GM12892 (cell line): ENCODE results near the gene KRT15.
A peak's percentile ranks its signal among the peaks of the same experiment; 100 is the strongest.

Source experiments
- DNase-seq: peaks from one replicate; pipeline ENCODE4 v3.0.0; 2011; ENCODE audit not compliant: insufficient read length
- FAIRE-seq: peaks from 2 replicates; lab custom pipeline; 2011; peaks lifted over from hg19 to GRCh38; lab: Jason Lieb, UNC
- POLR2A ChIP-seq: IDR thresholded peaks from 2 replicates; pipeline ENCODE4 v1.6.1; 2011; ENCODE audit warnings: low read depth, low read length, control low read depth
- POLR2AphosphoS5 ChIP-seq: IDR thresholded peaks from 2 replicates; pipeline ENCODE4 v1.6.1; 2011; ENCODE audit warnings: low read depth, low read length, control low read depth
- TAF1 ChIP-seq: IDR thresholded peaks from 2 replicates; pipeline ENCODE4 v1.6.1; 2011; ENCODE audit warnings: low read depth, mild to moderate bottlenecking, control low read depth, low read length, borderline replicate concordance

The KRT15 gene

DNA sequence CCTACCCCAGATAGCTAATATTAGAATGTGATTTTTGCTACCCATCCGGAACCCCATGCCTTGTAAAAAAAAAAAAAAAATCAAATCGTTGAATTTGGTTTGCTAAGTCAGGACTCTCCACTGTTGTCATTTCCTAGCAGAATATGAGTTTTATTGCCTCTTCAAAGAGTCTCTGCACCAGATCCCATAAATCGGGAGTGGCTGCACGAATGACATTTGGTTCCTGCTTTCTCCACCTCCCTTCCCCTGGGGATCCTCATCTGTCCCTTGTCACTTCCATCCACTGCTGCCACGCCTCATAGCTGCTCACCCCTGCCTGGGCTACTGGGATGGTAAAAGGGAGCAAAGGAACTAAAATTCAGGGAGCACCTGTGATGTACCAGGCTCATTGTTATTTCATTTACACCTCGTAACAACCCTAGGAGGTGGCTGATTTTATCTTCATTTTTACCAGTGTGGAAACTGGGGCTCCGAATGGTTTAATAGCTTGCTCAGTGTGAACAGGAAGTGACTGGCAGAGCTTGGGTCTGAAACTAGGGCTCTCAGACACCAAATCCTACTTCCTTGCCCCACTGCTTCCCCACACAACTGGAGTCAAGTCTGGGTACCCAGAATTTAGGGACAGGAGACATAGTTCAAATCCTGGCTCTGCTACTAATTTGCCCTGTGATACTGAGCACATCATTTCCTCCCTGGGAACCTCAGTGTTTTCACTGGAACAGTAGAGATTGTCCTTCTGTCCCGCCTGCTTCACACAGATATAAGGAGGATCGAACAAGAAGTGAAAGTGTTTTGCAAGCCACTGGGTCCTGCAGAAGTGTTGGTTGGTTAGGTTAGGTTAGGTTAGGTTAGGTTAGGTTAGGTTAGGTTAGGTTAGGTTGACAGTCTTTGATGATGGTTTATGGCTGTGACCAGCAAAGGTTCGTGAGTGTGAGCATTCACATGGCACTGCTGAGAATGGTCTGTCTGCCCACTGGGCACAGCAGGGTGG, 28.4 kb downstream of the KRT15 start:
- FAIRE-seq (no peak), DNase-seq (no peak)
- TF ChIP-seq POLR2A: no peak
- no peak for TF ChIP-seq POLR2AphosphoS5
- TF ChIP-seq TAF1: no peak

DNA sequence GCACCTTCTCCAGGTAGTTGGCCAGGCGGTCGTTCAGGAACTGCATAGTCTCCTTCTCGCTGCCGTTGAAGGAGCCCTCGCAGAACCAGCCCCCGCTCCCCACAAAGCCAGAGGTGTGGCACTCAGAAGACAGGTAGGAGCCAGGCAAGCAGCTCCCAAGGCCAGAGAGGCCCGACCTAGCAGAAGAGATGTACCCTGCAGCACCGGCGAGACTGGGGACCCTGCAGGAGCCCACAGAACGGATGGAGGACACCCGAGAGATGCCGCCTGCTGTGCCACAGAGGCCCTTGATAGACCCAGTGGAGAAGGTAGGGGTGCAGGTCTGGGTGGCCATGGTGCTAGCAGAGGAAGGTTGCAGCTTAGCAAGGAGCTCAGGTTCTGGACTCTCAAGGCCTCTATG, 29.2 kb downstream of the KRT15 start, which contains the start of gene KRT36:
Gene KRT36 (minus strand): TSS at position 380 of the 400 bp plus-strand sequence. CDS start 46 bp downstream, at position 334.
- FAIRE-seq (no peak), DNase-seq (no peak)
- TF ChIP-seq POLR2AphosphoS5 (no peak), TAF1 (no peak), POLR2A (no peak)

DNA sequence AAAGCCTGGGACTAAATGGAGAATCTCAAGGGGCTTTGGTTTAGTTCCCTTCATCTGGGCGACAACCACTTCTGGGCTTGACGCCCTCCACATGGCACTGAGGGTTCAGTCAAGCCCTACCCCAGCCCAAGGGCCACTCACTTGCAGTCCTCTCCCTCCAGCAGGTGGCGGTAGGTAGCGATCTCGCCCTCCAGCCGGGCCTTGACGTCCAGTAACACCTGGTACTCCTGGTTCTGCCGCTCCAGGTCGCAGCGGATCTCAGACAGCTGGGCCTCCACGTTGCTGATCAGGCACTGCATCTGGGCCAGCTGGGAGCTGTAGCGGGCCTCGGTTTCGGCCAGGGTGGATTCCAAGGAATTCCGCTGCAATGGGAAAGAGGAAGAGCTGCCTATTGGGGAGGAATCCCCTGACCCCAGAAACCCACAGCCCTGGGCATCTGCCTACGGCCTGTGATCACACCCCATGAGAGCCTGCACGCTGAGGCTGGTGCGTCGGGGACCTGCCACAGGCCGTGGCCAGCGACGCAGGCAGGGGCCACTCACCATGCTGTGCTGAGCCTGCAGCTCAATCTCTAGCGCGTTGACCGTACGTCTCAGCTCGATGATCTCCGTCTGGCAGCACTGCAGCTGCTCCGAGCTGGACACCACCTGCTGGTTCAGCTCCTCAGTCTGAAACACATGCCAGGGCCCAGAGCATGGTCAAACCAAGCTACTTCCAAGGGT, 31.7 kb downstream of the KRT15 start:
- FAIRE-seq (no peak), DNase-seq (peak; percentile 40)
- TF ChIP-seq POLR2AphosphoS5 (no peak), POLR2A (no peak), TAF1 (no peak)

DNA sequence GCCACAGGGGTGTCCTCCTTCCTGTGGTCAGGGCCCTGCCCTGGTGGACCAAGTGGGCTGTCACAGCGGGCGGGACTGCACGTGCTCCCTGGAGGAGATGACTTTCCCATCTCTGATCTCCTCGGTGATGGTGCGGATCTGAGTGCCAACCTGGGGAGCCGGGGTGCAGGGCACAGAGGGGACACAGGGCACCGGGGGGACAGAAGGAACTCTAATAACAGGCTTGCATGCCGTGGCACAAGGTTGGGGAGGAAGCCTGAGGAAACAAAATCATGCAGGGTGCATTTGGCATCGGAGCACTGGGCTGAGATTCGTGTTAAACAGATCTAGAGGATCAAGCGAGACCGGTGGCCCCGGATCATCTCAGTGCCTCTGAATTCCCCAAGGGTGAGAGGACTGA, 32.4 kb downstream of the KRT15 start:
- FAIRE-seq (no peak), DNase-seq (no peak)
- TF ChIP-seq POLR2AphosphoS5: no peak
- TF ChIP-seq TAF1: no peak
- TF ChIP-seq POLR2A: no peak

DNA sequence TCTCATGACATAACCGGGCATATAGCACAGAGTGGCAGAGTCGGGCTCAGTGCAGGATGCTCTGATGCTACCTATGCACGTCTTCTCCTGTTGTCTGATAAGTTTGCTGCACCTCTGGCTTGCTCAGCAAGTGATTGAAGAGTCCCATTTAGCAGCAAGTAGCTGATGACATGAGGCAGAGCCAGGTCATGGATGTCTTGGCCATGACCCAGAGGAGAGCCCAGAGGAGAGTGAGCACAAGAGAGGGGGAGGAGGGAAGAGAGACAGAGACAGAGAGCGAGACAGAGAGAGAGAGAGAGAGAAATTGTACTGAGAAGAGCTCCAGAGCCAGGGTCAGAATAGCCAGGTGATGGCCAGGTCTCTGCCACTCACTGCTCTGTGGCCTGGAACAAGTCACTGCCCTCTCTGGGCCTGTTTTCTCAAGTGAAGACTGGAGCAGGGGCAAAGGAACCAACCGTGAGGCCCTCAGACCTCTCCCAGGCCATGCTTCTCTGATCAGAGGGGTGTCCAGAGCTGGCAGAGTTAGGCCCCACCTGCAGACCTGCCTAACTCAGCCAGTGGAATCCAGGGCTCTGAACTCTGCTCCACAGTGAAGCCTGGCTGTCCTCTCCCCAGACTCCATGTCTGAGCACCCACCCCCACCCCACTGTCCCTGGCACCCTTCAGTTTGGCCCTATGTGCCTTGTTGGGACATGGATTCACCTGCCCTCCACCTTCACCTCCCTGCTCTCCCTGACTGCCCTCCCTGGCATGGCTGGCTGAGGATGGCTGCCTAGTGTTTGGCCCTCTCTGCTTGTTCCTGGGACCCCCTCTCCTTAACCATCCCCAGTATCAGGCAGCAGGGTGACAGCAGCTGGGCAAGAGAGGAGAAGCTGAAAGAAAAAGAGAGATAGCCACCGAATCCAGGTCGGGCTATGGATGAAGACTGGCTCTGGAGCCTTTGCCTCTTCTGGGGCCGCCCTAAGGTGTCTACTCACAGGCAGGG, 33.5 kb downstream of the KRT15 start:
- DNase-seq (no peak), FAIRE-seq (no peak)
- TF ChIP-seq POLR2AphosphoS5: no peak
- TF ChIP-seq TAF1: no peak
- no peak for TF ChIP-seq POLR2A

DNA sequence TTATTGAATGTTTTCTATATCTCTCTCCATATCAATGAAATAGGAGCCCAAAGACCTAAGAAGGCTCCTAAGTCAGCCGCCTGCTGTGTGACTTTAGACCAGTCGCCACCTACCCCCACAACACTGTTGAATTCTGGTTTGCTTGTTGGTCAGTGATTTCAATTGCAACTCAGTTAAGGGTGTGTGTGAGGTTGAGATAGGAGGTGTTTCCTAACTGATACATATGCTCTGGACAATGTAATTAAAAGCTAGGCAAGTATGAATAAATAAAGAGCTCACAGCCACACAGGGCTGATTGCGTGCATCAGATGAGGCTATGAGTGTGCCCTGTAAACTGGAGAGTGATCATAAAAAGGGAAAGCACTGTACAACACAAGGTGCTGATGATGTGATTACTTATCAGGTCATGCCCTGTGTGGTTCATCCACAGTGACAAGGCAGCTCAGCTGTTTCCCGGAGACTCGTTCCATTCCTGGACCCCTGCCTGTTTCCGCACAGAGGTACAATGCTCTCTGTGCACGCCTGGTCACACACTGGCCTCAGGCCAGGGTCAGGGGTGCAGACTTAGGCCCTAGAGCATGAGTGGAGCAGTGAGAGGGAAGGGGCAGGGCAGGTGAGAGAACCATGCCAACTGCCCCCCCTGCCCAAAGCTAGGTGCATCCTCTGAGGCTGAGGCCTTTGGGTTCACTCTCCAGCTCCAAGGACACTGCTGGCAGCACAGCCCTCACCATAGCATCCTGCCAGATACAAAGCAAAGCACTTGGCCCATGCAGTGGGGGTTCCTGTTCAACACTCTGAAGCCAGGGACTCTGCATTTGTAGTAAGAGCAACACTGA, 34.5 kb downstream of the KRT15 start:
- TF ChIP-seq POLR2AphosphoS5: no peak
- TF ChIP-seq TAF1: no peak
- TF ChIP-seq POLR2A: no peak
- no peak for DNase-seq
- no peak for FAIRE-seq

DNA sequence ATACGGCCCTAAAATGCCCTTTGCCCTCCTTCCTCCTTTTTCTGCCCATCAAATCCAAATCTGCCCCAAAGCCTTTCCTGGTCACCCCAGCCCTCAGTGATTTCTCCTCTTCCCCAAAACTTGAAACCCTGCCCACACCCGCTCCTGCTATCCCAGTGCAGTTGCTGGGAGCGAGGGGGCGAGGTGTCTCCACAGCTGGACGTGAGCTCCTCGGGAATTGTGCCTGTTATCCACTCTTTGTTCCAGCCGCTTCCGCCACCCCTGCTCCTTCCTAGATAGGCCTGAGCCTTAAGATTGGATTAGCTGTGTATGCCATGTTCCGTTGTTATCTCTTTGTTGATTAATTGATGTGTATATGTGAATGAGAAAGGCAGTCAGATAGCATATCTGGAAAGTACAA, 35.2 kb downstream of the KRT15 start:
- TF ChIP-seq POLR2AphosphoS5: no peak
- TF ChIP-seq TAF1: no peak
- TF ChIP-seq POLR2A: no peak
- DNase-seq (no peak), FAIRE-seq (no peak)

DNA sequence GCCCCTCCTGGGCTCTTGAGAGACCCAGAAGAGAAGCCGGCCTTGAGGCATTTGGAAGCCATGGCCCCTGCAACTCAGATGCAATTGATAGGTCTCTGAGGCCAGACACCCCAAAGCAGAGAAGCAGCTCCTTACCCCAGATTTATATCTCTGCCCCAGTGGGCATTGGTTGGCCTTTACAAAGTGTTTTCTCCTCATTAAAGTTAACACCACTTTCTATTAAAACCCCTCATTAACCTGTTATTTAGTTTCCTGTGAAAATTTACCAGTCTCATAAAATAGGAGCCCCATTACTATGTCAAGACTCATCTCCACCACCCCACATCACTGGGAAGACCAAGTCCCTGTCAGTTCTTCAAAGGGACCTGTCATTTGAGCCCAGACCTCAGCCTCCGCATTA, 37.7 kb downstream of the KRT15 start, which contains the start of gene KRT35:
Gene KRT35 (minus strand): TSS at position 116 of the 400 bp plus-strand sequence. CDS start 54 bp downstream, at position 62.
- no peak for FAIRE-seq
- no peak for TF ChIP-seq POLR2AphosphoS5
- TF ChIP-seq TAF1: no peak
- TF ChIP-seq POLR2A: no peak
- DNase-seq: no peak

DNA sequence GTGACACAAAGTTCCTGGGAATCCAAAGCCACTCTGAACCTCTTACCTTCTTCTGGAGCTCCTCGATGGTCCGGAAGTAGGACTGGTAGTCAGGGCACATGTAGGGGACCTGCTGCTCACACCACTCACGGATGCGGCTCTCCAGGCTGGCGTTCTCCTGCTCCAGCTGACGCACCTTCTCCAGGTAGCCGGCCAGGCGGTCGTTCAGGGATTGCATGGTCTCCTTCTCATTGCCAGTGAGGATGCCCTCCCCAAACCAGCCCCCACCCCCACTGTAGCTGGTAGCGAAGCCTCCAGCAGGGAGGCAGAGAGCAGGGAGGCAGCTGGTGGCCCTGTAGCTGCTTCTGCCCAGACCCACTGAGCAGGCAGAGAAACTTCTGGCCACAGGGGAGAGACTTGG, 38.1 kb downstream of the KRT15 start:
- FAIRE-seq (no peak), DNase-seq (no peak)
- TF ChIP-seq POLR2A (no peak), TAF1 (no peak), POLR2AphosphoS5 (no peak)
